K562 (cell line): ENCODE data around the gene LIN9. TPM values are rescaled to one million over a fixed set of nuclear protein-coding genes. Genes with fewer than 3 reads are reported as not detected.

Source experiments
- EZH2 ChIP-seq: IDR thresholded peaks from 2 replicates; pipeline ENCODE4 v1.6.1; 2012; ENCODE audit warnings: low read depth, mild to moderate bottlenecking, inconsistent platforms, low read length, borderline replicate concordance
- FOXA1 ChIP-seq: fragments of 450-650 bp; IDR thresholded peaks from 2 replicates; pipeline ENCODE4 v1.6.1; 2016; ENCODE audit warnings: mild to moderate bottlenecking, borderline replicate concordance
- GTF2A2 ChIP-seq: IDR thresholded peaks from 2 replicates; pipeline ENCODE4 v1.6.1; 2016; ENCODE audit warnings: mild to moderate bottlenecking, missing genetic modification characterization, missing compliant biosample characterization
- HDAC3 ChIP-seq: fragments of 450-650 bp; IDR thresholded peaks from 2 replicates; pipeline ENCODE4 v1.6.1; 2018; ENCODE audit warnings: borderline replicate concordance, mild to moderate bottlenecking, moderate library complexity; ENCODE audit not compliant: partially characterized antibody
- IRF2 ChIP-seq: sonication (generic); formaldehyde crosslinking; IDR thresholded peaks from 2 replicates; pipeline ENCODE4 v1.8.1; 2022; ENCODE audit warnings: mild to moderate bottlenecking, missing genetic modification reagents
- KDM5B ChIP-seq: fragments of 200-600 bp; sonication (generic); IDR thresholded peaks from 2 replicates; pipeline ENCODE4 v1.6.1; 2012; ENCODE audit warnings: low read depth, mild to moderate bottlenecking, moderate library complexity, low read length, control low read depth, inconsistent platforms; ENCODE audit not compliant: insufficient replicate concordance
- MBD2 ChIP-seq: sonication (generic); IDR thresholded peaks from 2 replicates; pipeline ENCODE4 v1.6.1; 2016; ENCODE audit warnings: low read depth, borderline replicate concordance
- MCM5 ChIP-seq: fragments of 450-650 bp; IDR thresholded peaks from 2 replicates; pipeline ENCODE4 v1.6.1; 2016; ENCODE audit warnings: low read depth
- PHF21A ChIP-seq: fragments of 450-650 bp; IDR thresholded peaks from 2 replicates; pipeline ENCODE4 v1.6.1; 2017; ENCODE audit warnings: low read depth, borderline replicate concordance
- PHF8 ChIP-seq: fragments of 200-600 bp; sonication (generic); IDR thresholded peaks from 2 replicates; pipeline ENCODE4 v1.6.1; 2012; ENCODE audit warnings: mixed run types, mild to moderate bottlenecking, inconsistent platforms, low read length, moderate library complexity, borderline replicate concordance
- SUPT5H ChIP-seq: fragments of 450-650 bp; IDR thresholded peaks from 2 replicates; pipeline ENCODE4 v1.6.1; 2016
- ZFX ChIP-seq: sonication (generic); formaldehyde crosslinking; IDR thresholded peaks from 2 replicates; pipeline ENCODE4 v1.8.0; 2022; ENCODE audit warnings: mild to moderate bottlenecking, missing genetic modification reagents, moderate library complexity
- ZNF75A ChIP-seq: fragments of 450-650 bp; formaldehyde crosslinking; IDR thresholded peaks from 2 replicates; pipeline ENCODE4 v1.4.0; 2020; ENCODE audit warnings: mild to moderate bottlenecking
- polyA plus RNA-seq, 8 experiments: library from polyadenylated mRNA; depleted of rRNA in 4 of 8; stranded (reverse) in 5 of 8; unstranded in 3 of 8; fragments of >200 nt; fragmentation: Nextera tagmentation in 2 of 8; fragmentation: Illumina TruSeq in 1 of 8; extraction: Ambion mirVana in 2 of 8; extraction: Trizol in 1 of 8; gene quantifications; 2 replicates each; pipeline versions ENCODE4 v1.2.1 to v1.2.3, GENCODE V29; 2011 to 2014; ENCODE audit warnings: inconsistent platforms in 1 of 8, missing spikeins in 1 of 8
- total RNA-seq, 7 experiments: library from RNA; depleted of rRNA in 6 of 7; stranded (reverse); fragments of >200 nt in 6 of 7; fragmentation: Illumina TruSeq in 2 of 7; extraction: Trizol in 2 of 7; gene quantifications; 2 replicates each; pipeline versions ENCODE4 v1.2.1 to v1.2.3, GENCODE V29; 2011 to 2021; ENCODE audit warnings: low replicate concordance in 1 of 7
- TF ChIP-seq, protein P1 (sequence below): sonication (generic); formaldehyde crosslinking; IDR thresholded peaks from 2 replicates; pipeline ENCODE4 v1.8.1; 2022; ENCODE audit warnings: missing genetic modification reagents
- TF ChIP-seq, protein P2 (sequence below): fragments of 450-650 bp; IDR thresholded peaks from 2 replicates; pipeline ENCODE4 v1.6.1; 2017; ENCODE audit warnings: antibody characterized with exemption
- TF ChIP-seq, protein P3 (sequence below): sonication (generic); formaldehyde crosslinking; IDR thresholded peaks from 2 replicates; pipeline ENCODE4 v1.8.0; 2022; ENCODE audit warnings: mild to moderate bottlenecking, missing genetic modification reagents
- TF ChIP-seq, protein P4 (sequence below): fragments of 250-450 bp; sonication (Bioruptor Pico); IDR thresholded peaks from 2 replicates; pipeline ENCODE4 v1.5.0; 2021; ENCODE audit warnings: mild to moderate bottlenecking, borderline replicate concordance
- TF ChIP-seq, protein P5 (sequence below), 2 experiments: IDR thresholded peaks; 2 replicates each; pipeline ENCODE4 v1.6.1; 2011; ENCODE audit warnings: borderline replicate concordance in 1 of 2, control low read depth in 1 of 2, low read depth in 1 of 2, low read length in 1 of 2, mild to moderate bottlenecking in 1 of 2, mixed read lengths in 1 of 2, moderate library complexity in 1 of 2; ENCODE audit not compliant: insufficient read depth in 1 of 2, insufficient read length in 1 of 2, poor library complexity in 1 of 2, severe bottlenecking in 1 of 2; ENCODE audit errors: extremely low read depth in 1 of 2

The LIN9 gene
- total and polyA plus RNA-seq, 9 of the 15 experiments (the other 6 are each of a cell fraction or from before 2014, with no cell fraction given), result 18.8 to 33.0 (median 25.5) TPM

DNA sequence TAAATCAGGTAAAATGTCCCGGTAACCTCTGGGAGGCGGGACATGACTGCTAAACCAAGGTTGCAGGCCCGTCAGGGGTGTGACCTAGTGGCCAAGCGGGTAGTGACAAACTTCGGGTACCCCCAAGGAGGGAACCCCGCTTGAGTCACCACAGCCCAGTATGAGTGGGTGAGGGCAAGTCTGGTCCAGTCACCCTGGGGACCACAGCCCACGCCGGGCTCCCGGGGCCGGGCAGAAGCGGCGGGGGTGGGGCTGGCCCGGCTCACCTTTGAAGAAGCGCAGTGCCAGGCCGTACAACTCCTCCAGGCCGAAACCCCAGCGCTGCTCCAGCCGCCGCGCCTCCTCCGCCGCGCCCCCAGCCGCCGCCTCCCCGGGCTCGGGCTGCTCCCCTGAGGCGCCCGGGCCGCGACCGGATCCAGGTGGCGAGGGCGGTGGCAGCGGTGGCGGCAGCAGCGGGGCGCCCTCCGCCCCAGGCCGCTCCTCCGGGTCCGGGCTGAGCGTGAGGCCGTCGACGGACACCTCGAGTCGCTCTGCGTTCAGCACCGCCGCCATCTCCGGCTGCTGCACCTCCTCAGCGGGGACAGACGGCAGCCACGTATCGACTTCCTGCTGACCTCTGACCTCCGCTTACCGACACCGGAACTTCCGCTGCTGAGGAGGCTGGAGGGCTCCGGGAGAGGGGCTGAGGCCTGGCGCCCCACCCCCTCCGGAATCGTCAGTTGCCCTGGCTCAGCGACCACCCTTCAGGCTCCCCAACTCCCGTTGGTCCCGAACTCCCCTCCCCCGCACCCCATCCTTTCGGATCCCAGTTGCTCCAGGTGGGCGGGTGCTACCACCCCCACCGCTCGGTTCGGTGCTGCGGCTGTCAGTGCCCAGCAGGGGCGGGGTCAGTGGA, 122.6 kb downstream of the LIN9 start, which contains the start of gene ACBD3 (continued):
- TF ChIP-seq, protein P1, sequence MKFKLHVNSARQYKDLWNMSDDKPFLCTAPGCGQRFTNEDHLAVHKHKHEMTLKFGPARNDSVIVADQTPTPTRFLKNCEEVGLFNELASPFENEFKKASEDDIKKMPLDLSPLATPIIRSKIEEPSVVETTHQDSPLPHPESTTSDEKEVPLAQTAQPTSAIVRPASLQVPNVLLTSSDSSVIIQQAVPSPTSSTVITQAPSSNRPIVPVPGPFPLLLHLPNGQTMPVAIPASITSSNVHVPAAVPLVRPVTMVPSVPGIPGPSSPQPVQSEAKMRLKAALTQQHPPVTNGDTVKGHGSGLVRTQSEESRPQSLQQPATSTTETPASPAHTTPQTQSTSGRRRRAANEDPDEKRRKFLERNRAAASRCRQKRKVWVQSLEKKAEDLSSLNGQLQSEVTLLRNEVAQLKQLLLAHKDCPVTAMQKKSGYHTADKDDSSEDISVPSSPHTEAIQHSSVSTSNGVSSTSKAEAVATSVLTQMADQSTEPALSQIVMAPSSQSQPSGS (CRISPR knock-in tag), result no peak
- TF ChIP-seq FOXA1 (no peak), HDAC3 (no peak), EZH2 (no peak), MBD2 (peak; percentile 72; the same call in 1 of the 2 replicates), ZFX (CRISPR knock-in tag) (peak; percentile 91), SUPT5H (peak; percentile 95), IRF2 (CRISPR knock-in tag) (peak; percentile 55; the same call in 1 of the 2 replicates), PHF21A (no peak), KDM5B (peak; percentile 91), MCM5 (no peak), ZNF75A (CRISPR knock-in tag) (no peak), PHF8 (peak; percentile 96), GTF2A2 (tag) (peak; percentile 46; the same call in 1 of the 2 replicates)
- TF ChIP-seq, protein P2, sequence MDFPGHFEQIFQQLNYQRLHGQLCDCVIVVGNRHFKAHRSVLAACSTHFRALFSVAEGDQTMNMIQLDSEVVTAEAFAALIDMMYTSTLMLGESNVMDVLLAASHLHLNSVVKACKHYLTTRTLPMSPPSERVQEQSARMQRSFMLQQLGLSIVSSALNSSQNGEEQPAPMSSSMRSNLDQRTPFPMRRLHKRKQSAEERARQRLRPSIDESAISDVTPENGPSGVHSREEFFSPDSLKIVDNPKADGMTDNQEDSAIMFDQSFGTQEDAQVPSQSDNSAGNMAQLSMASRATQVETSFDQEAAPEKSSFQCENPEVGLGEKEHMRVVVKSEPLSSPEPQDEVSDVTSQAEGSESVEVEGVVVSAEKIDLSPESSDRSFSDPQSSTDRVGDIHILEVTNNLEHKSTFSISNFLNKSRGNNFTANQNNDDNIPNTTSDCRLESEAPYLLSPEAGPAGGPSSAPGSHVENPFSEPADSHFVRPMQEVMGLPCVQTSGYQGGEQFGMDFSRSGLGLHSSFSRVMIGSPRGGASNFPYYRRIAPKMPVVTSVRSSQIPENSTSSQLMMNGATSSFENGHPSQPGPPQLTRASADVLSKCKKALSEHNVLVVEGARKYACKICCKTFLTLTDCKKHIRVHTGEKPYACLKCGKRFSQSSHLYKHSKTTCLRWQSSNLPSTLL, result no peak
- TF ChIP-seq, protein P3, sequence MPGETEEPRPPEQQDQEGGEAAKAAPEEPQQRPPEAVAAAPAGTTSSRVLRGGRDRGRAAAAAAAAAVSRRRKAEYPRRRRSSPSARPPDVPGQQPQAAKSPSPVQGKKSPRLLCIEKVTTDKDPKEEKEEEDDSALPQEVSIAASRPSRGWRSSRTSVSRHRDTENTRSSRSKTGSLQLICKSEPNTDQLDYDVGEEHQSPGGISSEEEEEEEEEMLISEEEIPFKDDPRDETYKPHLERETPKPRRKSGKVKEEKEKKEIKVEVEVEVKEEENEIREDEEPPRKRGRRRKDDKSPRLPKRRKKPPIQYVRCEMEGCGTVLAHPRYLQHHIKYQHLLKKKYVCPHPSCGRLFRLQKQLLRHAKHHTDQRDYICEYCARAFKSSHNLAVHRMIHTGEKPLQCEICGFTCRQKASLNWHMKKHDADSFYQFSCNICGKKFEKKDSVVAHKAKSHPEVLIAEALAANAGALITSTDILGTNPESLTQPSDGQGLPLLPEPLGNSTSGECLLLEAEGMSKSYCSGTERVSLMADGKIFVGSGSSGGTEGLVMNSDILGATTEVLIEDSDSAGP (CRISPR knock-in tag), result no peak
- TF ChIP-seq, protein P4, sequence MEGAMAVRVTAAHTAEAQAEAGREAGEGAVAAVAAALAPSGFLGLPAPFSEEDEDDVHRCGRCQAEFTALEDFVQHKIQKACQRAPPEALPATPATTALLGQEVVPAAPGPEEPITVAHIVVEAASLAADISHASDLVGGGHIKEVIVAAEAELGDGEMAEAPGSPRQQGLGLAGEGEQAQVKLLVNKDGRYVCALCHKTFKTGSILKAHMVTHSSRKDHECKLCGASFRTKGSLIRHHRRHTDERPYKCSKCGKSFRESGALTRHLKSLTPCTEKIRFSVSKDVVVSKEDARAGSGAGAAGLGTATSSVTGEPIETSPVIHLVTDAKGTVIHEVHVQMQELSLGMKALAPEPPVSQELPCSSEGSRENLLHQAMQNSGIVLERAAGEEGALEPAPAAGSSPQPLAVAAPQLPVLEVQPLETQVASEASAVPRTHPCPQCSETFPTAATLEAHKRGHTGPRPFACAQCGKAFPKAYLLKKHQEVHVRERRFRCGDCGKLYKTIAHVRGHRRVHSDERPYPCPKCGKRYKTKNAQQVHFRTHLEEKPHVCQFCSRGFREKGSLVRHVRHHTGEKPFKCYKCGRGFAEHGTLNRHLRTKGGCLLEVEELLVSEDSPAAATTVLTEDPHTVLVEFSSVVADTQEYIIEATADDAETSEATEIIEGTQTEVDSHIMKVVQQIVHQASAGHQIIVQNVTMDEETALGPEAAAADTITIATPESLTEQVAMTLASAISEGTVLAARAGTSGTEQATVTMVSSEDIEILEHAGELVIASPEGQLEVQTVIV (CRISPR knock-in tag), result no peak
- TF ChIP-seq, protein P5, sequence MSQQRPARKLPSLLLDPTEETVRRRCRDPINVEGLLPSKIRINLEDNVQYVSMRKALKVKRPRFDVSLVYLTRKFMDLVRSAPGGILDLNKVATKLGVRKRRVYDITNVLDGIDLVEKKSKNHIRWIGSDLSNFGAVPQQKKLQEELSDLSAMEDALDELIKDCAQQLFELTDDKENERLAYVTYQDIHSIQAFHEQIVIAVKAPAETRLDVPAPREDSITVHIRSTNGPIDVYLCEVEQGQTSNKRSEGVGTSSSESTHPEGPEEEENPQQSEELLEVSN (IDR thresholded peaks at IDR 0.05; ENCODE audit: borderline replicate concordance in 1 of 2, extremely low read depth in 1 of 2, insufficient read depth in 1 of 2, insufficient read length in 1 of 2, low read depth in 1 of 2, low read length in 1 of 2, poor library complexity in 1 of 2, severe bottlenecking in 1 of 2), result peak in 1 of 2 experiments; percentile 37
